HG03196 (cell line): ENCODE data around the gene NUDT3.
"Not testable (repeated sequence)": the region's sequence is repeated elsewhere in the genome, so short reads cannot be mapped to it uniquely, and the experiment has no call there.

Experiments
- ATAC-seq: cut with Tn5 transposase; IDR thresholded peaks from one replicate; pipeline ENCODE4 v1.9.1; 2021; ENCODE audit not compliant: unreplicated experiment

NUDT3 gene

DNA sequence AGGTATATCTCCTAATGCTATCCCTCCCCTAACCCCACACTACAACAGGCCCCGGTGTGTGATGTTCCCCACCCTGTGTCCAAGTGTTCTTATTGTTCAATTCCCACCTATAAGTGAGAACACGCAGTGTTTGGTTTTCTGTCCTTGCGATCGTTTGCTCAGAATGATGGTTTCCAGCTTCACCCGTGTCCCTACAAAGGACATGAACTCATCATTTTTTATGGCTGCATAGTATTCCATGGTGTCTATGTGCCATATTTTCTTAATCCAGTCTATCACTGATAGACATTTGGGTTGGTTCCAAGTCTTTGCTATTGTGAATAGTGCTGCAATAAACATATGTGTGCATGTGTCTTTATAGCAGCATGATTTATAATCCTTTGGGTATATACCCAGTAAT lies 20.6 kb downstream of the NUDT3 start:
- ATAC-seq, result not testable (repeated sequence)

DNA sequence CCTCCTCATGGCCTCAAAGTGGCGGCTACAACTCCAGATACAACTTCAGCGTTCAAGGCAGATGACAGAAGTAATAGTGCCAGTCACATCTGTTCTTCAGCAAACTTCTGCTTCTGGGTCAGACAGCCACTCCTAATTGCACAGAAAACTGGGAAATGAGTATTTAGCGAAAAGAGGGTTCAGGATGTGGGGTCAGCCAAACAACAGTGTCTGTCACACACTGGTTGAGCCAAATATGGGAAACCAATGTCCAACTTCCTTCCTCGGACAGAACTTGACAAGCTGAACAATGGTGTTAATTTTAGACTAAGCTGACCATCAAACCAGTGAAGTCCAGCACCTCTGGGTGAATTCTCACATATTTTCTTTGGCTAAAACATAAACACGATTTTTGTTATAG lies 22.1 kb downstream of the NUDT3 start:
- ATAC-seq, result no peak

DNA sequence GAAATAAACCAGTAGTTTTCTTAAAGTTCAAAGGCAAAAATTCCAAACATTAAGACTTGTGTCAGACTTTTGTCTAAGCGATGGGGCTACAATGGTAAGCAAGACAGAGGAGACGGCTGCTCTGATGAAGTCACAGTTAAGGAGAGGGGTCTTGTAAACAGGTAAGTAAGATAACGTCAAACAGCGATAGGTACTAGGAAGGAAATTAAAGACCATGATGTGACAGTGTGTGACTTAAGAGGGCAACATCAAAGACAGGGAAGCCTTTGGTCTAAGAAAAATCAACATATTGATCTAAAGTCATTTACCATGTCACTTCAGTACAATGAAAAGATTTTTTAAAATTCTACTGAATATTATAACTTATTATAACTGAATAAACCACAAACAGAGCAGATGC lies 23.1 kb downstream of the NUDT3 start:
- ATAC-seq, result no peak

DNA sequence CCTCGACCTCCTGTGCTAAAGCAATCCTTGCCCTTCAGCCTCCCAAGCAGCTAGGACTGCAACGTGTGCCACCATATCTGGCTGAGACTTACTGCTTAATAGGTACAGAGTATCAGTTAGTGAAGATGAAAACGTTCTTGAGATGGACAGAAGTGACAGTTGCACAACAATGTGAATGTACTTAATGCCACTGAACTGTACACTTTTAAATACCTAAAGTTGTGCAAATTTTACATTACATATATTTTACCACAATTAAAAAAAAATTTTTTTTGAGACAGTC lies 25.9 kb downstream of the NUDT3 start:
- no peak for ATAC-seq

DNA sequence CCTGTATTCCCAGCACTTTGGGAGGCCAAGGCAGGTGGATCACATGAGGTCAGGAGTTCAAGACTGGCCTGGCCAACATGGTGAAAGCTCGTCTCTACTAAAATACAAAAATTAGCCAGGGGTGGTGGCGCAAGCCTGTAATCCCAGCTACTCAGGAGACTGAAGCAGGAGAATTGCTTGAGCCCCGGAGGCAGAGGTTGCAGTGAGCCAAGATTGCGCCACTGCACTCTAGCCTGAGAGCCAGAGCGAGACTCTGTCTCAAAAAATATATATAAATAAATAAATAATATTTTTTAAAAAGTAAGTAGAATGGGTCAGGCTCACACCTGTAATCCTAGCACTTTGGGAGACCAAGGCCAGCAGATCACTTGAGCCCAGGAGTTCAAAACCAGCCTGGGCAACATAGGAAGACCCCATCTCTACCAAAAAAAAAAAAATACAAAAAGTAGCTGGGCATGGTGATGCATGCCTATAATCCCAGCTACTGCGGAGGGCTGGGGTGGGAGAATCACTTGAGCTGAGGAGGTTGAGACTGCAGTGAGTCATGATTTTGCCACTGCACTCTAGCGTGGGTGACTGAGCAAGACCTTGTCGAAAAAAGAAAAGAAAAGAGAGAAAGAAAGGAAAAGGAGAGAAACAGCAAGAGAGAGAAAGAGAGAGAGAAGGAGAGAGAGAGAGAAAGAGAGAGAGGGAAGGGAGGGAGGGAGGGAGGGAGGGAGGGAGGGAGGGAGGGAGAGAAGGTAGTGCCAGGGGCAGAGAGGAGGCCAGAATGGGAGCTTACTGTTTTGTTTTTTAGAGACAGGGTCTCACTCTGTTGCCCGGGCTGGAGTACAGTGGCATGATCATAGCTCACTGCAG lies 26.5 kb downstream of the NUDT3 start:
- ATAC-seq, result not testable (repeated sequence)

DNA sequence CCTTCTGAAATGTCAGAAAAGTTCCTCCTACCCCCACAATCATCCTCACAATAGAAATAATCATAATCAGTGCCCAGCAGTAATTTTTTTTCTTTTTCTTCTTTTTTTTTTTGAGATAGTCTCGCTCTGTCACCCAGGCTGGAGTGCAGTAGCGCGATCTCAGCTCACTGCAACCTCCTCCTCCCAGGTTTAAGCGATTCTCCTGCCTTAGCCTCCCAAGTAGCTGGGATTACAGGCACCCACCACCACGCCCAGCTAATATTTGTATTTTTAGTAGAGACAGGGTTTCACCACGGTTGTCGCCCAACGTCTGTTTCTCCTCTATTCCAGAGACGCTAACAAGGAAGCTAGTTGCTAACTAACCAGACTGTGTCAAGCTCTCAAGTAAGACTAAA lies 28.8 kb downstream of the NUDT3 start:
- not testable (repeated sequence) for ATAC-seq

DNA sequence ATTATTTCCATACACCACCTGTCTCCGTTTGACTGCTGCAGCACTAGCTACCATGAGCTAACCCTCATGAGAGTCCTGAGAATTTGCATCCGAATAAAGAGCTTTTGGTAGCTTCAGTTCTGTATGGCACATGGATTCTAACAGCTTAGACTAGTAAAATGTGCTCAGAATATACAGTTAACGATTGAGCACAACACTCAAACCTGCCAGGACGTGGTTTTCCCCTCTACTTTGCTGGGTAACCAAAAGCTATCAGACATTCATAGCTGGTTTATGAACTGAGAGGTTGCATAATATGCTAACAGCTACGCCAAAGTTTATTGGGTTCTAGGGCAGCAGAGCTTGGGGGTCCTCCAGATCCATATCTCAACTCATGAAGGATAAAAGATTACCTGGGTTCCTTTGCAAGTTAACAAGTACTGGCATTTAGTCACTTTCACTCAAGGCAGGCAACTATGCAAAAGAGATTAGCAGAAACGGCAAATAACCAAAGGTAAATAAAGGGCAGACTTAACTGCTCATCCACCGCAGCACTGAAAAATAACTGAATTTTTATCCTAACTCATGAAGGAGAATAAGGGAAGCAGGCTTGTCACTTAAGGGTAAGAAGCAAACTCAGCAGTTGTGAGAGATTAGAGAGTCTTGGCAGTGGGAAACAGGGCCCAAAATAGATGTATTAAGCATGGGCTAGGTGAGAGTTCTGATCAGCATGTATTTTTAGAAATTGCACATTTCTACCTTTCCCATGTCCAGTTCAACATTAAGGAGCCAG lies 29.4 kb downstream of the NUDT3 start:
- no peak for ATAC-seq

DNA sequence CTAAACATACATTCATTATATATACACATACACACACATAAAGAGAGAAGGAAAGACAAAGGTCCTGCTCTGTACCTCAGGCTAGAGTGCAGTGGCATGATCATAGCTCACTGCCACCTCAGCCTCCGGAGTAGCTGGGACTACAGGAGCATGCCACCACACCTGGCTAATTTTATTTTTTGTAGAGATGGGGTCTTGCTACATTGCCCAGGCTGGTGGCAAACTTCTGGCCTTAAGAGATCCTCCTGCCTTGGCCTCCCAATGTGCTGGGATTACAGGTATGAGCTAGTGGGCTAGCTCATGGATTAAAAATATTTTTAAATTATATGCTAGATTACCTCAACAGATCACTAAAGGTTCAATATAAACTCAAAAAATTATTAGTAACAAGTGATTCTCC lies 30.3 kb downstream of the NUDT3 start:
- ATAC-seq, result no peak

DNA sequence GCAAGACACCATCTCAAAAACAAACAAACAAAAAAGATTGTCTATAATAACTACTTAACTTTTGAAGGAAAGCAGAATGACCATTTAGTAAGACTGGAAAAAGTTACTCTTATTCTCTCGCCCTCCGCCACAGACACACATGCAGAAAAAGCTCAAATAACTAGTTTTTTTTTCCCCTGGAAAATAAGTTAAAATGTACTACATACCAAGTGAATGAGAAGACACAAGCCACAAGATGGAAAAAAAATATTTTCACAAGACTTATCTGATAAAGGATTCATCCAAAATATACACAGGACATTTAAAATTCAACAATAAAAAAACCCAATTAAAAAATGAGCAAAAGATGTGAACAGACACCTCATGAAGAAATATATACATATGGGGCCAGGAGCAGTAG lies 31.9 kb downstream of the NUDT3 start:
- ATAC-seq, result no peak

DNA sequence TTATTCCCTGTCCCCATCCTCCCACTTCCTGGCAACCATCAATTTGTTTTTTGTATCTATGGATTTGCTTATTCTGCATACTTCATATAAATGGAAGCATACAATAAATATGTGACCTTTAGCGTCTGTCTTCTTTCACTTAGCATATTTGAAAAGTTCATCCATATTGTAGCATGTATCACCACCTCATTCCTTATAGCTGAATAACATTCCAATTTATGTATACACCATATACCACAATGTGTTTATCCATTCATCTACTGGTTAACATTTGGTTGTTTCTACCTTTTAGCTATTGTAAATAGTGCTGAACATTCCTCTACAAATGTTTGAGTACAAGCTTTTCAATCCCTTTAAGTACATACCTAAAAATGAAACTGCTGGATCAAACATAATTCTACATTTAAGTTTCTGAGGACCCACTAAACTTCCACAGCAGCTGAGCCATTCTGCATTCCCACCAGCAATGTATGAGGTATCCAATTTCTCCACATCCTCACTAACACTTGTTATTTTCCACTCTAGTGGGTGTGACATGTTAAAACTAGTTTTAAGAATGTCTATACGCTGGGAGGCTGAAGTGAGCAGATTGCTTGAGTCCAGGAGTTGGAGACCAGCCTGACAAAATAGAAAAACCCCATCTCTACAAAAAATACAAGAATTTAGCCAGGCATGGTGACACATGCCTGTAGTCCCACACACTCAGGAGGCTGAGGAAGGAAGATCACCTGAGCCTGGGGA lies 32.9 kb downstream of the NUDT3 start:
- ATAC-seq, result no peak

DNA sequence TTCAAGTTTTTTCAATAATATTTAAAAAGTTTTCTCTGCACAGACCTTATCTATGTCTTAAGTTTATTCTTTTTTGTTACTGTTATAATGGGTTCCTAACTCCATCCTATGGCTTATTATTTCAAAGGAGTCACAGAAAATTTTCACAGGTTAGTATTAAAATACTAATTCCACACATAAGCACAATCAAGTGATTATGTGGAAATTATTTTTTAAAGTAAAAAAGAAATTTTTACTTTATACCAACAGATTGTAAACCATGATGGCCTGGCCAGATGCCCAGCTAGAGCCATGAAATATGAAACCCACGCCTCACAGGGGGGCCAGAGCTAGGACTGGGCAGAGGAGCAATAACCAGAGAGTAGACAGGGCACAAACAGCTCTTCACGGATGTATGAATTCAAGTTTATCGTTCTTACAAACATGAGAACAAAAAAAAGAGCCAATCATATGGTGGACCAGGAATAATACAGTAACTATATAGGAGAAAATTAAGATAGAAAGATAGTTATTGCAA lies 34.0 kb downstream of the NUDT3 start:
- ATAC-seq, result no peak

DNA sequence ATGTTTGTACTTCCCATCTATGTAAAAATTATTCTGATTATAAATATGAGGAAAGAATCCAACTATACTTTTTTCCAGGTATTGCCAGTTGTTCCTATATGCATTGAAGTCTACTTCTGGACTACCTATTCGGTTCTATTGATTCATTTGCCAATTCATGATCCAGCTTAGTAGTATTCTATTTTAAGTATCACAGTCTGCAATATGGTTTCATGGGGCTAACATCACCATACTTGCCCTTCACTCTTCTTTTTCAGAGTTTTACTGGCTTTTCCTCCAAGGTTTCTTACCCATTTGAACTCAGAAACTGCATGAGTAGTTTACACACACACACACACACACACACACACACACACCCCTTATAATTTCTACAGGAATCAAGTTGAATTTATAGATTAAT lies 34.5 kb downstream of the NUDT3 start:
- no peak for ATAC-seq

DNA sequence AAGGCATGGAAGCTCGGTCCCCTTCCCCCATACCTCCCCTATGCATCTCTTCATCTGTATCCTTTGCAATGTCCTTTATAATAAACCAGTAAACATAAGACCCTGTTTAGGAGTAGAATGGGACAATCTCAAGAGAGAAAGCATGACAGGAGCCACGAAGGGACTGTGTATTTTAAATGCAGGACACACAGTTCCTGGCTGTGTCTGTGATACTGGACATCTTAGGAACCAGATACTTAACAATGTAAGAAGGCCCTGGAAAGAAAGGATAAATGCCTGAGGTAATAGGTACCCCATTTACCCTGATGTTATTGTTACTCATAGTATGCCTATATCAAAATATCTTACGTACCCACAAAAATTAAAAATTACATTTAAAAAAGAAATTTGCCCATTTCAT lies 36.6 kb downstream of the NUDT3 start:
- ATAC-seq, result no peak

DNA sequence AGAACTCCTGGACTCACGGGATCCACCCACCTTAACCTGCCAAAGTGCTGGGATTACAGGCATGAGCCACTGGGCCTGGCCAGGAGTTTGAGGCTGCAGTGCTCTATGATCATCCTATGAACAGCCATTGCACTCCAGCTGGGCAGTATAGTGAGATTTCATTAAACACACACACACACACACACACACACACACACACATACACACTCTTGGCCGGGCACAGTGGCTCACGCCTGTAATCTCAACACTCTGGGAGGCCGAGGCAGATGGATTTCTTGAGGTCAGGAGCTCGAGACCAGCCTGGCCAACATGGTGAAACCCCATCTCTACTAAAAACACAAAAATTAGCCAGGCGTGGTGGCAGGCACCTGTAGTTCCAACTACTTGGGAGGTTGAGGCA lies 38.2 kb downstream of the NUDT3 start:
- ATAC-seq, result not testable (repeated sequence)

DNA sequence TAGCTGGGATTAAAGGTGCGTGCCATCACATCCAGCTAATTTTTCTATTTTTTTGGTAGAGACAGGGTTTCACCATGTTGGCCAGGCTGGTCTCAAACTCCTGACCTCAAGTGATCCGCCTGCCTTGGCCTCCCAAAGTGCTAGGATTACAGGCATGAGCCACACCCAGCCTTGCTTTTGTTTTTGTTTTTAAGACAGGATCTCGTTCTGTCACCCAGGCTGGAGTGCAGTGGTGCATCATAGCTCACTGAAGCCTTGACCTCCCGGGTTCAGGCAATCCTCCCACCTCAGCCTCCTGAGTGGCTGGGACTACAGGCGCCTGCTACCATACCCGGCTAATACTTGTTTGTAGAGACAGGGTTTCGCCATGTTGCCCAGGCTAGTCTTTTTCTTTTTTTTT lies 38.9 kb downstream of the NUDT3 start:
- ATAC-seq, result not testable (repeated sequence)

DNA sequence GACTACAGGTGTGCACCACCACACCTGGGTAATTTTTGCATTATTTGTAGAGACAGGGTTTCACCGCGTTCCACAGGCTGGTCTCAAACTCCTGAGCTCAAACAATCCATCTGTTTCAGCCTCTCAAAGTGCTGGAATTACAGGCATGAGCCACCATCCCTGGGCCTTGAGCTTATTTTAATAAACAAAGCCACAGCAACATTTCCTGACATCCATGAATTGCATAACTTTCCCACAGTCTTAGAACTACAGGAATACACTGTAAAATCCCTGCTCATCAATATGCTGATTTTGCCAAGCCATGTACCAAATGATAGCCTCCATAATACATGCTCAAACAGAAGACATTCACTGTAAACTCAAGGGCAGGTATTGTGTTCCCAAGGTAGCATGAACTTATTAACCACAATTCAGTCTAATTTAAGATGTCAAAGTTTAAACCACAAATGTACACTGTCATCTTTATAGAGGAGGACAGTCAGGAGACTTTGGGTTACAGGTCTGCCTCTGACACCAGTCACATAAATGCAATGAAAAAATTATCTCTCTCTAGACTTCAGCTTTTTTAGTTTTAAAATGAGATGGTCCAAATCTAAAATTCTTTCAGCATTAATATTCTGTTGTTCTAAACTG lies 40.0 kb downstream of the NUDT3 start:
- ATAC-seq, result no peak

DNA sequence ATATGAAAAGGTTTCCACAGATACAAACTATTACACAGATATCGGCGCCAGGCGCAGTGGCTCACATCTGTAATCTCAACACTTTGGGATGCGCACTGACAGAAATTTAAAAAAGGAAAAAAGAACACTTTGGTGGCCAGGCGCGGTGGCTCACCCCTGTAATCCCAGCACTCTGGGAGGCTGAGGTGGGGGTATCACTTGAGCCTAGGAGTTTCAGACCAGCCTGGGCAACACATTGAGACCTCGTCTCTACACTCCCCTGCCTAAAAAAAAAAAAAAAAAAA lies 41.6 kb downstream of the NUDT3 start:
- no peak for ATAC-seq

DNA sequence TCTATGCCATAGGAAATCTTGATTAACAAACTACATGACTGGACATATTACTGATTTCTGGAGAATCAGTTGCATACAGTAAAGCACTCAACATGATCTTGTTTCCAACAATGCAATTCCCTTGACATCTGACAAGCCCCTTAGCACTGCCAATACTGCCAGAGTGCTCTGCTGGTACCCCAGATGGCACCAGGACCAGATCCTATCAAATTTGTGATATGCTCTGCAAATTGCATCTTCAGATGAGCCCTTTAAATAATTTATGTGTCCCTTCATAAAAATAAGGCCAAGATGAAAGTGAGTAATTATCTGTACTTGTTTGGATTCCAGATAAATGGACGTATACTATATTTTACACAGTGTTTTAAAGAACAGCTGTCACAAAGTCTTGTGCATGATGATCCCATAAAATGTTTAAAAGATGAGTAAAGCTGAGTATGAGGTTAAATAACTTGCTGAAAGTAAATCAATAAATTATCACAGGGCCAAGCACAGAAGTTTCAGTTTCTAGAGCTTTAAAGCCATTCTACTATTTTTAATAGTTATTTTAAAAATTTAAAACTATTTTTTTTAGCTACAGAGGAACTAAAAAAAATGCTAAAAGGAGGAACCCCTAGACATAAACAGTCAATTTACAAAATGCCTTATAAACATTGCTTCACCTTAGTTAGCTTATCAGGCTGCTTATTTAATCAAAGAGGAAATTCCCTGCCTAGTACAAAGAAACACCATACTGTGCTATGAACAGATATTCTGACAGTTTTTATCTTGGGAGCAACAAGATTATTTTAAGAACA lies 42.1 kb downstream of the NUDT3 start:
- ATAC-seq, result no peak

DNA sequence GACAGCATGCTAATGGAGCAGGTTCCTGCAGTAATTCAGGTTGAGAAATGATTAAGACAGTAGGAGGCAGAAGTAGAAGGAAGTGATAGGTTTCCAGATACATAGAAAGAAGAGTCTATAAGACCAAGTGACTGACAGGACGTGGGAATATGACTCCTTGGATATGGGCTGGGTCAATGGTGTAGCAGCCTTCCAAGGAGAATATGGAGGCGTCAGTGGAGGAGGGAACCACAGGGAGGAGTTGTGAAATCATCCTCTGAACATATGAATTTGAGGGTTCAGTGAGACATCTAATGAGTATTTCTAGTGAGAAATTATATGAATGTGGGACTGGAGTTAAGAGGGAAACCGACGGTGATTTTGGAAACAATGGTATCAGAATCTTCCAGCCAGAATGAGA lies 43.3 kb downstream of the NUDT3 start:
- ATAC-seq, result no peak

DNA sequence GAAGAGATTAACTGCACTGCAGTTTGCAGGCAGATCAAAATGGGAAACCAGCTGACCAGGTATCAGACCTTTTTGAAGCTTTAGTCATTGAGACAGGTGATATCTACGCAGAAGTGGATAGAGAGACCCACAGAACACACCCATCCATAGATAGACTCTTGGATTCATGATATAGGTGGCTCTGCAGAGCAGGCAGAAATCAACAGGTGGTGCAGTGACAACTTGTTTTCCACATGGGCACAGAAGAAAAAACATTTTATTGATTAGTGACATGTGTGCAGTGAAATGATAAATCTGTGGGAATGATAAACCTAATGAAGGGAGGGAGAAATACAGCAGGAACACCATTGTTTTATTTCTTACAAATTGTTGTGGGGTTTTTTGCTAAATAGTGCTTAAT lies 45.2 kb downstream of the NUDT3 start:
- ATAC-seq, result no peak
